Measurements from ENCODE around the gene MAGEA8. TPM values are rescaled to one million over a fixed set of nuclear protein-coding genes. Genes with fewer than 3 reads are reported as not detected.

MAGEA8 gene
- total RNA-seq, 1 experiment from 2014 or later: not detected

- CTCF ChIA-PET: no interaction called here
- no peak for TF ChIP-seq CTCF (IDR thresholded peaks at IDR 0.05; ENCODE audit: unreplicated experiment)
- H3K27ac Mint-ChIP-seq (ENCODE audit: unreplicated experiment): no peak overlapping the region
- H3K4me1 Mint-ChIP-seq (ENCODE audit: low read depth, unreplicated experiment): no peaks in the 10 kb centered on the region
- no TSS peak for BruUV-seq (replicated peaks)
- no peak for DNase-seq
- no peak overlapping the region for H3K4me3 Mint-ChIP-seq (ENCODE audit: low read depth, unreplicated experiment)
- no peaks in the 10 kb centered on the region for H3K9me3 Mint-ChIP-seq (ENCODE audit: low read depth, unreplicated experiment)
- no peaks in the 10 kb centered on the region for H3K36me3 Mint-ChIP-seq (ENCODE audit: insufficient read depth, unreplicated experiment)
- intact Hi-C loops (cut with micrococcal nuclease; ENCODE audit: unreplicated experiment): no loop called here
- H3K27me3 Mint-ChIP-seq (ENCODE audit: unreplicated experiment): peaks cover 42% of the 10 kb centered on the region
These were observed 31.2 kb upstream of the MAGEA8 start for GRCh38 chrX:149849787-149850186.

GRCh38 chrX:149851864-149852263, 29.1 kb upstream of the MAGEA8 start:
- no peak for DNase-seq
- CTCF ChIA-PET: no interaction called here
- no peaks in the 10 kb centered on the region for H3K9me3 Mint-ChIP-seq (ENCODE audit: low read depth, unreplicated experiment)
- BruUV-seq (replicated peaks): no TSS peak
- peaks cover 42% of the 10 kb centered on the region for H3K27me3 Mint-ChIP-seq (ENCODE audit: unreplicated experiment)
- no peak for TF ChIP-seq CTCF (IDR thresholded peaks at IDR 0.05; ENCODE audit: unreplicated experiment)
- no peak overlapping the region for H3K4me3 Mint-ChIP-seq (ENCODE audit: low read depth, unreplicated experiment)
- H3K4me1 Mint-ChIP-seq (ENCODE audit: low read depth, unreplicated experiment): no peaks in the 10 kb centered on the region
- H3K36me3 Mint-ChIP-seq (ENCODE audit: insufficient read depth, unreplicated experiment): no peaks in the 10 kb centered on the region
- intact Hi-C loops (cut with micrococcal nuclease; ENCODE audit: unreplicated experiment): no loop called here
- no peak overlapping the region for H3K27ac Mint-ChIP-seq (ENCODE audit: unreplicated experiment)

GRCh38 chrX:149853925-149854324, 27.1 kb upstream of the MAGEA8 start:
- no peak overlapping the region for H3K4me3 Mint-ChIP-seq (ENCODE audit: low read depth, unreplicated experiment)
- TF ChIP-seq CTCF (IDR thresholded peaks at IDR 0.05; ENCODE audit: unreplicated experiment): no peak
- intact Hi-C loops (cut with micrococcal nuclease; ENCODE audit: unreplicated experiment): no loop called here
- BruUV-seq (replicated peaks): no TSS peak
- no peaks in the 10 kb centered on the region for H3K4me1 Mint-ChIP-seq (ENCODE audit: low read depth, unreplicated experiment)
- H3K27me3 Mint-ChIP-seq (ENCODE audit: unreplicated experiment): peaks cover 33% of the 10 kb centered on the region
- CTCF ChIA-PET: no interaction called here
- no peaks in the 10 kb centered on the region for H3K9me3 Mint-ChIP-seq (ENCODE audit: low read depth, unreplicated experiment)
- DNase-seq: no peak
- no peak overlapping the region for H3K27ac Mint-ChIP-seq (ENCODE audit: unreplicated experiment)
- no peaks in the 10 kb centered on the region for H3K36me3 Mint-ChIP-seq (ENCODE audit: insufficient read depth, unreplicated experiment)

- TF ChIP-seq CTCF (IDR thresholded peaks at IDR 0.05; ENCODE audit: unreplicated experiment): no peak
- Mint-ChIP-seq H3K27ac (ENCODE audit: unreplicated experiment) (no peak overlapping the region), H3K9me3 (ENCODE audit: low read depth, unreplicated experiment) (peaks cover 5% of the 10 kb centered on the region), H3K4me3 (ENCODE audit: low read depth, unreplicated experiment) (no peak overlapping the region), H3K27me3 (ENCODE audit: unreplicated experiment) (peaks cover 55% of the 10 kb centered on the region), H3K4me1 (ENCODE audit: low read depth, unreplicated experiment) (no peaks in the 10 kb centered on the region), H3K36me3 (ENCODE audit: insufficient read depth, unreplicated experiment) (no peaks in the 10 kb centered on the region)
- CTCF ChIA-PET: no interaction called here
- no TSS peak for BruUV-seq (replicated peaks)
- intact Hi-C loops (cut with micrococcal nuclease; ENCODE audit: unreplicated experiment): no loop called here
- DNase-seq: no peak
These were observed 22.4 kb upstream of the MAGEA8 start for GRCh38 chrX:149858592-149858991.

GRCh38 chrX:149860445-149860844, 20.5 kb upstream of the MAGEA8 start:
- no peak for TF ChIP-seq CTCF (IDR thresholded peaks at IDR 0.05; ENCODE audit: unreplicated experiment)
- no peak overlapping the region for H3K27ac Mint-ChIP-seq (ENCODE audit: unreplicated experiment)
- CTCF ChIA-PET: no interaction called here
- H3K4me1 Mint-ChIP-seq (ENCODE audit: low read depth, unreplicated experiment): no peaks in the 10 kb centered on the region
- DNase-seq: no peak
- intact Hi-C loops (cut with micrococcal nuclease; ENCODE audit: unreplicated experiment): no loop called here
- no TSS peak for BruUV-seq (replicated peaks)
- no peak overlapping the region for H3K4me3 Mint-ChIP-seq (ENCODE audit: low read depth, unreplicated experiment)
- H3K9me3 Mint-ChIP-seq (ENCODE audit: low read depth, unreplicated experiment): peaks cover 5% of the 10 kb centered on the region
- H3K36me3 Mint-ChIP-seq (ENCODE audit: insufficient read depth, unreplicated experiment): no peaks in the 10 kb centered on the region
- H3K27me3 Mint-ChIP-seq (ENCODE audit: unreplicated experiment): peaks cover 47% of the 10 kb centered on the region

Measured in Calu3 (cell line).